HG02798 (cell line): ENCODE data around the gene TRIP10.

Experiments used
- ATAC-seq: cut with Tn5 transposase; IDR thresholded peaks from one replicate; pipeline ENCODE4 v1.9.1; 2021; ENCODE audit warnings: mild to moderate bottlenecking; ENCODE audit not compliant: unreplicated experiment, poor library complexity

TRIP10 gene

GRCh38 chr19:6710273-6711077 lies 29.0 kb upstream of the TRIP10 start:
- no peak for ATAC-seq

GRCh38 chr19:6711078-6711361 lies 28.5 kb upstream of the TRIP10 start:
- no peak for ATAC-seq

GRCh38 chr19:6711605-6712004 lies 27.9 kb upstream of the TRIP10 start:
- no peak for ATAC-seq

- ATAC-seq = no peak
These were observed 27.2 kb upstream of the TRIP10 start for GRCh38 chr19:6712231-6712630.

- ATAC-seq = no peak
These were observed 26.5 kb upstream of the TRIP10 start for GRCh38 chr19:6712692-6713670.

DNA sequence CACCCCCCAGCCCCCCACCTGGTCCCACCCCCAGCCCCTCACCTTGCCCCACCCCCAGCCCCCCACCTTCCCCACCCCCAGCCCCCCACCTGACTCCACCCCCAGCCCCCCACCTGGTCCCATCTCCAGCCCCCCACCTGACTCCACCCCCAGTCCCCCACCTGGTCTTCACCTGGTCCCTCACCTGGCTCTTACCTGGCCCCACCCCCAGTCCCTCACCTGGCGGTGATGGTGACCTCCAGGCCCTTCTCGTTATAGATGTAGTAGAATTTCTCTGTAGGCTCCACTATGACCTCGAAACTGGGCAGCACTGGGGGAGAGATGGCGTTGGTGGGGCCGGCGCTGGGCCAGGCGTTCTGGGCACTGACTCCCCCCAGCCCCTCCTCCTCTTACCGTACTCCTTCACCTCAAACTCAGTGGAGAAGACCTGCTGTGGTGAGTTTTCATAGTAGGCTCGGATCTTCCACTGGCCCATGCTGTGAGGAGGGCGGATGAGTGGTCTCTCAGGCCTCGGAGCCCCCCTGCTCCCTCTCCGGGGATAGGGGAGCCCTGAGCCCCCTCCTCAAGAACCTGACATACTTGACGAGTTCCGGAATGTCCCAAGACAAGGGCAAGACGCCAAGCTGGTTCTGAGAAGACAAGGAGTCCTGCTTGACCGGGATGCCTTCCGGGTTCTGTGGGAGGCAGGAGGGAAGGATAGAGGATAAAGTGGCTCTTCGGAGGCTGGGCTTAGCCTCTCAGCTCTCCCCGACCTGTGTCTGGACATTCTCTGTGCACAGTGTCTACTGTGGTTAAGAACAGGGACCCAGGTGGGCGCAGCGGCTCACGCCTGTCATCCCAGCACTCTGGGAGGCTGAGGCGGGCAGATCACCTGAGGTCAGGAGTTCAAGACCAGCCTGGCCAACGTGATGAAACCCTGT lies 25.4 kb upstream of the TRIP10 start:
- no peak for ATAC-seq

GRCh38 chr19:6714749-6715555 lies 24.5 kb upstream of the TRIP10 start:
- no peak for ATAC-seq

DNA sequence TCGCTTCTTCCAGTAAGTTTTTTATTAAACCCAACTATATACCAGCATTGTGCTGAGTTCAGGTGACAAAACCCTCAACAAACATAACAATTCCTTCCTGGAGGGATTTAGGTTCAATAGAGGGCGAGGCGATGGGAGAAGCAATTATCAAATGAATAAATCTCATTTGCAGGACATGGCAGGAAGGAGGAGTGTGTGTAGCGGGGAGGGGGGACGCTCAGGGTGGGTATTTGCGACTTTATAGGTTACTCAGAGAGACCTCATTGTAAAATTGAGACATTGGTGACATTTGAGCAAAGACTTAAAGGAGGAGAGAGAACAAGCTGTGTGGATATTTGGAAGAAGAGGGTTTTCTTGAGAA lies 22.9 kb upstream of the TRIP10 start:
- ATAC-seq = no peak

GRCh38 chr19:6717036-6717435 lies 22.4 kb upstream of the TRIP10 start:
- no peak for ATAC-seq

DNA sequence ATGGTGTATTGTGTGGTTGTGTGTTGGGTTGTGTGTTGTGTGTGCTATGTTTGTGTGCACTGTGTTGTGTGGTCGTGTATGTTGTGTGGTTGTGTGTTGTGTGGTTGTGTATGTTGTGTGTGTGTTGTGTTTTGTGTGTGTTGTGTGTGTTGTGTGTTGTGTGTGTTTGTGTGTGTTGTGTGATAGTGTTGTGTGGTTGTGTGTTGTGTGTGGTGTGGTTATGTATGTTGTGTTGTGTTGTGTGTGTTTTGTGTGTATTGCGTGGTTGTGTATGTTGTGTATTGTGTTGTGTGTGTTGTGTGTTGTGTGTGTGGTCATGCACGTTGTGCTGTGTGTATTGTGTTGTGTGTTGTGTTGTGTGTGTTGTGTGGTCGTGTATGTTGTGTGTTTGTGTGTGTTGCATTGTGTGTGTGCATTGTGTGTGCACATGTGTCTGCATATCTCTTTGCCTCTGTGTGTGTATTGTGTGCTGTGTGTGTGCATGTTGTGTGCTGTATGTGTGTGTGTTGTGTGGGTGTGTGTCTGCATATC lies 22.0 kb upstream of the TRIP10 start:
- no peak for ATAC-seq

- no peak for ATAC-seq
These were observed 21.3 kb upstream of the TRIP10 start for GRCh38 chr19:6718111-6718740.

DNA sequence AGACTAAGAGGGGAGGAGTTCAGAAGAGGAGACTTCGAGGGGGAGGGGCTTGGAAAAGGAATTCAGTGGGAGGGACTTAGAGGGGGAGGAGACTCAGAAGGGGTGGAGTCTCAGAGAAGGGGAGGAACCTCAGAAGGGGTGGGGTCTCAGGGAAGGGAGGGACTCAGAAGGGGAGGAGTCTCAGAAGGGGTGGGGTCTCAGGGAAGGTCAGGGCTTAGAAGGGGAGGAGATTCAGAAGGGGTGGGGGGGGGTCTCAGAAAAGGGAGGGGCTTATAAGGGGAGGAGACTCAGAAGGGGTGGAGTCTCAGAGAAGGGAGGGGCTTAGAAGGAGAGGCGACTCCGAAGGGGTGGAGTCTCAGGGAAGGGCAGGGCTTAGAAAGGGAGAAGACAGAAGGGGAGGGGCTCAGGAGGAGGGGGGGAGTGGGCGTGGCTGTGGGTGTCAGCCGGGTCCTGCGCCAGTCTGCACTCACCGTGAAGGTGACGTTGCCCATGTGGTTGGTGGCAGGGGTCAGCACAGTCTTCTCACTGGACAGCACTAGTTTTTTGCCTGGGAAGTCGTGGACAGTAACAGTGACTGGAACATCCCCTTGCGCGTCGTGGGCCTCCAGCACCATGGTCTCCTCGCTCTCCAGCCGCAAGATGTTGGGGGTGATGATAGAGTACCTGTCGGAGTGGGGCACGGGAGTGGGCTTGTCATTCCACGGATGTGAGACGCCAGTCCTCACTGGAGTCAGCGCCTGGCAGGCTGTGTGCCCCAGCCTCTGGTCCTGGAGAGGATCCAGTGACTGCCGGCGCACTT lies 20.5 kb upstream of the TRIP10 start:
- ATAC-seq = no peak

DNA sequence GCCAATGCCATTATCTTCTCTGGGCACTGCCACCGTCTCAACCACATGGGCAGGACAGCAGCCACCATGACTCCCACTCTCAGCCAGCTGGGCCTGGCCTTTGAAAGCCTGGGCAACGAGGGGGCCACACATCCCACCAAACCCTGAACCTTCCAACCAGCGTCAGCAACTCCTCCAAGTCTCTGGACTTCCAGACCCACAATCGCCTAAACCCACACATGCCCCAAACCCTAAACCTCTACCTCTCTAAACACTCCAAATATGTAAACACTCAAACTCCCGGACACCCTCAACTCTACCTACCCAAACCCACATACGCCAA lies 20.0 kb upstream of the TRIP10 start:
- no peak for ATAC-seq

- ATAC-seq = no peak
These were observed 19.5 kb upstream of the TRIP10 start for GRCh38 chr19:6719992-6720368.

DNA sequence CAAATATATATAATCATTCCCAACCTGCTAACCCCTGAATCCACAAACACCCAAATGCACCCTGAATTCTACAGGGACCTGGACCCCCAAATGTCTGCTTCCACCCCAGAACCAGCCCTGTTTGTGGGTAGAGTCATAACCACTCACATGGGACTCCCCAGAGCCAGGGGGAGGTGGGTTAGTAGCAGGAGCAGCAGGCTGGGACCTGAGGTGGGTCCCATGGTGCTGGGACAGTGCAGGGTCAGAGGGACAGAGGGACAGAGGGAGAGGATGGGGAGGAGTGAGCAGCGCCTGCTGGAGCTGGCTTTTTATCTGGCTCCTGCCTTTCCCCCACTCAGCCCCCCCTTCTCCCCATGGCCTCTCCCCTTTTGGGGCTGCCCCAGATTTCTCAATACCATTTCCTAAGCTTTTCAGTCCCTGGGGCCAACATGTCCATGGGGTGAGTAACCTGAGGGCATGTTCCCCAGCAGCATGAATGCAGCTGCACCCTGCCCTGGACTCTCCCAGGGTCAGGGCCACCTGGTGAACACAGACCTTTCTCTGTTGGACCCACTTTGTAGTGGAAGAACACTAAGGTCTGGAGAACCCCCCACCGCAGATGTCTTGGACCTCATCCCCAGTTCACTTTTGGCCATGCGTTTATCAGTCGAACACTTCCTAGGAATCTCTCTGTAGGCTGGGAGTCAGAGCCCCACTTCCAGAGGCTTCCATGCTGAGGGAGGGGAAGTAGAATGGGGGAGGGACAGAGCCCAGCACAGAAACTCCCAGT lies 18.9 kb upstream of the TRIP10 start, which contains the start of gene C3:
TSS of gene C3 (minus strand) at position 282 of the 769 bp plus-strand sequence. CDS start at position 221, 61 bp downstream.
- ATAC-seq = no peak

DNA sequence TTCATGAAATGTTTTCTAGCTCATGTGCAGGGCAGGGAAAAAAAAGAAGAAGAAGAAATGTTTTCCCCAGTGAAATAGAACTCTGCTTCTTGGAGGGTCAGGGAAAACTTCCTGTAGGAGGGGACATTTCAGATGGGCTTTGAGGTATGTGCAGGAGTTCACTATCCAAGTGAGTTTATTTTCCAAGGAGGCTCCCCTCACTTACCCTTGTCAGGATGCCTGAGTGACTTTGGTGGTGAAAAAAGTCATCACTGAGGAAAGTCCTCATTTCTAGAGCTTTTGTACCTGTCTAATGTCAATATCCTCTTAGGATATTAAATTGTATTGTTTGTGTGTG lies 18.4 kb upstream of the TRIP10 start:
- no peak for ATAC-seq

DNA sequence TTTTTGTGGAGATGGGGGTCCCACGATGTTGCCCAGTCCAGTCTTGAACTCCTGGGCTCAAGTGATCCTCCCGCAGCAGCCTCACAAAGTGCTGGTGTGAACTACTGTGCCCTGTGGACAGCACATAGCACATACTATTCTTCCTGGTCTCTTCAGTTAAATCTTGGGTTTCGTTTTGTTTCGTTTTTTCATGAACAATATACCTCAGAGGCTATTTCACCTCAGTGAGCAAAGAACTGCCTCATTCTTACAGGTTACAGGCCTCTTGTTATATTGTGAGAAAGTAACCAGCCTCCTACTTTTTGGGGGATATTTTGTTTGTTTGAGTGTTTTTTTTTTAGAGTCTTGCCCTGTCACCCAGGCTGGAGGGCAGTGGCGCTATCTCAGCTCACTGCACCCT lies 17.7 kb upstream of the TRIP10 start:
- no peak for ATAC-seq

GRCh38 chr19:6723108-6723618 lies 16.3 kb upstream of the TRIP10 start:
- ATAC-seq = no peak
